KG1 (cell line): ENCODE measurements around the gene GPAT3.
A peak's percentile ranks its signal among the peaks of the same experiment; 100 is the strongest.
"Not testable (repeated sequence)": the region's sequence is repeated elsewhere in the genome, so short reads cannot be mapped to it uniquely, and the experiment has no call there.

Experiments
- DNase-seq: peaks from one replicate; lab custom pipeline; 2025; lab: John Stamatoyannopoulos, UW

The GPAT3 gene

DNA sequence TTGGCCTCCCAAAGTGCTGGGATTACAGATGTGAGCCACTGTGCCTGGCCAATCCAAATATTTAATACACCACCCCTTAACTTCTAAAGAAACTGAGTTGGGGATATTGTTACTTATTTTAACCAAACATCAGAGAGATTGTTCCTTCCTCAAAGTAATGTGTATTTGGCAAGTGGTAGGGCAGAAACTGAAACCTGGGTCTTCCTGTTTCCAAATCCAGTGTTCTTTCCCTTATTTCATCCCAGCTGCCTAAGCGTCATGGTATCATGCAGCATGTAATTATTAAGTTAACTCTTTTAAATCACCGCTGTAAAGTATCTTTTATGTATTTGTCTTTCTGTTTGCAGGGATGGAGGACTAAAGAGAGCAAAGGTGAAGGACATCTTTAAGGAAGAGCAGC lies 68.4 kb downstream of the GPAT3 start:
- DNase-seq: no peak

DNA sequence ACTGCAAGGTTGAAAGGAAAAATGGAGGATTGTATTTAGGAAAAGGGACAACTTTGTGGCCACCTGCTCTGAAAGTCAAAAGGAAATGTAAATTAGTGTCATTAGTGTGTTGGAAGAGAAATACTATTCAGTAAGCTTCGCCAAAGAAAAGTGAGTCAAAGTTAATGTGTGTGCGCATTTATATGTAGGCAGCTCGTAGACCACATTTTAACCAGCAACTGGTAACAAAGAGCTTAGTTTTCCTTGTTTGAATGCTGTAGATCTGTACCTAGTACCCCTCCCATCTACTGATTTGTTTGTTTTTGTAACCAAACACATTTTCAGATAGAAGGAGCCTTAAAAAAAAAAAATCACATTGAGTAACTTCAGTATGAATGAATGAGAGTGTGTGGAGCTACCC lies 69.3 kb downstream of the GPAT3 start:
- no peak for DNase-seq

DNA sequence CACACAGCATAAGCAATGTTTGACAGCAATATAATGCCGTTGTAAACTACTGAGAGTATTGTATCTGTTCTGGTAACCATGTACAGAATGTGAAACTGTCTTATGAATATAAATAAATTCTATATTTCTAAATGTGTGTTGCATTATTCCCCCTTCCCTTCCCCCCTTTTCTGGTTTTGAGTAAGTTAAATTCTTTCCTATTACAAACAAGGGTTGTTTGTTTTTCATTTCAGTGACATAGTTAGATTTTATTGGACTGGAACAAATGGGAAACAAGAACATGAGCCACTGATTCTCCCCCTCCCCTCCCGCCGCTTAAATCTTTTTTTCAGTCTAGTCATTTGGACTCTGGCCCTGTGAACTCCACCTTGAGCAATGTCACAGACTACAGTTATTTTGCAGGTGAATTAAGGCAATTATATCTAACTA lies 69.8 kb downstream of the GPAT3 start:
- no peak for DNase-seq

DNA sequence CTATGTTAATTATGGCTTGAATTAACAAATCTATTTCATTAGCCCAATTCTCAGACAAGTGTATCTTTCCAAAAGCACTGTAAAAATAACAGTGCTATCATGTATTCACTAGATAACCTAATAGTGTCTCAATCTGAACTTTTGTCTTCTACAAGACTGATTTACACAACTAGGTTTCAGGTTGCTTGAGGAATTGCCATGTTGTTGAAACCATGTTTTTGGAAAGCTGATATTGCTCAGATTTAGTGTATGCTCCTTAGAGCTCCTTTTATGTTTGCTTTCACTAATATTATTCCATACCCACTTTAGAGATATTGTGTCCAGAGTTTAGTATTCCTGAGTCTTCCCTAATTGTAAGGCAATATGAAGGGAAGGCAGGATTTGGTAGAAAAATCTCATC lies 70.6 kb downstream of the GPAT3 start:
- no peak for DNase-seq

DNA sequence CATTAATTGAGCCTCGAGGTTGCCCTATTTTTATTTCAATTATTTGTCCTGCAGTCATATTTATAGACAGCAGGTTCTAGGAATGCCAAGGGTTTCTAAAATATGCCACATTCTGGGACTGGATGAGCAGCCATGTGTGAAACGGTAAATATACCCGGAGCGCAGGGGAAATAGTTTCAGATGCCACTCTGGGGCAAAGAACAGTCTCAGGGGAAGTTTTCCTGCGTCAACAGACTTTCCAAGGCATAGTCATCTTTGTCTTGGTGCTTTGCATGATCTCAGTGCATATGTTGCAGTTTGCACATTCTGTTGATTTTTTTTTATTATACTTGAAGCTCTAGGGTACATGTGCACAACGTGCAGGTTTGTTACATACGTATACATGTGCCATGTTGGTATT lies 71.0 kb downstream of the GPAT3 start:
- no peak for DNase-seq

DNA sequence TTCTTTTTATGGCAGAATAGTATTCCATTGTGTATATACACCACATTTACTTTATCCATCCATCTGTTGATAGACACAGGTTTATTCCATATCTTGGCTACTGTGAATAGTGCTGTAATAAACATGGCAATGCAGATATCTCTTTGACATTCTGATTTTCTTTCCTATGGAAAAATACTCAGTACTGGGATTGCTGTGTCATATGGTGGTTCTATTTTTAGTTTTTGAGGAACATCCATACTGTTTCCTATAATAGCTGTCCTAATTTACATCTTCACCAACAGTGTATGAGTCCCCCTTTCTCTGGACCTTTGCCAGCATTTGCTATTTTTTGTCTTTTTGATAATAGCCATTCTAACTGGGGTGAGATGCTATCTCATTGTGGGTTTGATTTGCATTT lies 73.5 kb downstream of the GPAT3 start:
- DNase-seq: no peak

DNA sequence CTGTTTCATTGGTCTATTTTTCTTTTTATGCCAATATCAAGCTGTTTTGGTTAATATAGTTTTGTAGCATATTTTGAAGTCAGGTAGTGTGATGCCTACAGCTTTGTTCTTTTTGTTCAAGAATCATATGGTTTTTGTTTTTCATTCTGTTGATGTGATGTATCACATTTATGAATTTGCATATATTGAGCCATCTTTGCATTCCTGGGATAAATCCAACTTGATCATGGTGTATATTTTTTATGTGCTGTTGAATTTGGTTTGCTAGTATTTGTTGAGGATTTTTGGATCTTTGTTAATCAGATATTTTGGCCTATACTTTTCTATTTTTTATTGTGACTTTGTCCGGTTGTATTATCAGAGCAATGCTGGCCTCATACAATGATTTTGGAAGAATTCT lies 74.8 kb downstream of the GPAT3 start:
- no peak for DNase-seq

DNA sequence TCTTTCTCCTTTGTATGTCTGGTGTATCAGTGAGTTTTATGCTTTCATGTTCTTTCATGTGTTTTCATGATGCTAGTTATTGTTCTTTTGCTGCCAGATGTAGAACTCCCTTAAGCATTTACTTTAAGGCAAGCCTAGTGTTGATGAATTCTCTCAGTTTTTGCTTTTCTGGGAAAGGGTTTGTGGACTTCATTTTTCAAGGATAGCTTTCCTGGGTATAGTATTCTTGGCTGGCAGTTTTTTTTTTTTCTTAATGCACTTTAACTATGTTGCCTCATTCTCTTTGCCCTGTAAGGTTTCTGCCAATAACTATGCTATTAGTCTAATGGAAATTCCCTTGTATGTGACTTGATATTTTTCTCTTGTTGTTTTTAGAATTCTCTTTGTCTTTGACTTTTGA lies 77.1 kb downstream of the GPAT3 start:
- no peak for DNase-seq

DNA sequence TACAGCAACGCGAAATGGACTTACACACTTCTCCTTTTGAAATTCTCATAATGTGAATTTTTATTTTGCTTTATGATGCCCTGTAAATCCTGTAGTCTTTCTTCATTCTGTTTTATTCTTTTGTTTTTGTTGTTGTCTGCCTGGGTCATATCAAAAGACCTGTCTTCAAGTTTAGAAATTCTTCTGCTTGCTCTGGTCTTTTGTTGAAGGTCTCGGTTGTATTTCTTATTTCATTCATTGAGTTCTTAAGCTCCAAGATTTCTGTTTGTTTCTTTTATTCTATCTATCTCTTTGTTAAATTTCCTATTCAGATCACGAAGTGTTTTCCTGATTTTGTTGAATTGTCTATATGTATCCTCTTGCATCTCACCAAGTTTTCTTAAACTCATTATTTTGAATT lies 78.1 kb downstream of the GPAT3 start:
- DNase-seq: no peak

DNA sequence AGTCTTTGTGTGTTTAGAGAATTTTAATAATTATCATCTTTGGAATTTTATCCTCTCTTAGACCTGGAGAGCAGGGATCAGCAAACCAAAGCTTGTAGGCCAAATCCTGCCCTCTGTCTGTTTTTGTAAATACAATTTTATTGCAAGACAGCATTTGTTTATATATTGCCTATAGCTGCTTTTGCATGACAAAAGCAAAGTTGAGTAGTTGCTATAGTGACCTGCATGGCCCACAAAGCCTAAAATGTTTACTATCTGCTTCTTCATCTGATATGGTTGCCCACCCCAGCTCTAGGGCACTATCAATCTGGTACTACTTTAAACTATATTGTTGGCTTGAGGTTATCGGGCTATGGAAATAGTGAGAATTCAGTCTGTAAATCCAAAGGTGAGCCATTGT lies 80.3 kb downstream of the GPAT3 start:
- no peak for DNase-seq

DNA sequence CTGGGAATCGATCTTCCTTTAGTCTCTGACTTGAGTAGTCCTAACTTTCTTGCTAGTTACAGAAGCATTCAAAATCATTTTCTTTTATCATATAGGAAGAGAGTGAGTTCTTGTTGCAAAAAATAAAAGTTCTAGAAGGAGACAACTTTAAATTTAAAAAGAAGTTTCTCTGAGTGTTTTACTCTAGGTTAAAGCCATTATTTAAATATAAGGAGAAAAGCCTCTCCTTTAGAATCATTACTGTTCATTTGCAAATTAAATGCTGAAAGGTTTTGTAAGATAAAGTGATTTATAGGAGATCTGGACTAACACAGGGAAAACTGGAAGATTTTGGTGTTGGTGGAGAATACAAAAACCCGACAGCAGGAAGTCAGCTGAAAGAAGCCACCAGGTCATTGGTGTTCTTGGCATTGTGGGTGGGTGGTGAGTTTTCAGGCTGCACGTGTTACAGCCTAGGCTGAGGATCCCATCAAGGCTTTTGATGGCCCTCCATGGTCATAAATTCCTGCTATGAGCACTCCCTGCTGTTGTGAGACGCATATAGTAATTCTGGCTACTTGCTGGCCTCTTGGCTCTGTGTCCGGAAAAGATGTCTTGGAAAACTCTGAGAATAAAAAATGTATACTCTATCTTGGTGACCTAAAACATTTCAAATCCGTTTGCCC lies 81.6 kb downstream of the GPAT3 start:
- DNase-seq: no peak

DNA sequence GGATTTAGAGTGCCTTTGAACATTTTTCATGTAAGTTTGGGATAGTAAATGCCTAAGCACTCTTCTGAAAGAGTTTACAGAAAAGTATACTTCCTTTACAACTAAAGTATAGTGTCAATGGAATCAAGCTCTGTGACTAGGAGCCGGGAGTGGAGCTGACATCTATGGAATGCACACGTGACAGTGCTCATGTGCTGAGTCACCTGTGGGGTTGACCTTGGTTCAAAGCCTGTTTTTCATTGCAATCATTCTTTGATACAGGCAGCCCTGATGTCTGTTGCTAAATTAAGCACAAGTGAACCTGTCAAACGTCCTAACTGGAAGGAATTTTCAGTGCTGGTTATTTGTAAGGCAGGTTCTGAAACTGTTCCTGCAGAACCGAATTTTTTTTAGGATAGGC lies 82.5 kb downstream of the GPAT3 start:
- DNase-seq: no peak

DNA sequence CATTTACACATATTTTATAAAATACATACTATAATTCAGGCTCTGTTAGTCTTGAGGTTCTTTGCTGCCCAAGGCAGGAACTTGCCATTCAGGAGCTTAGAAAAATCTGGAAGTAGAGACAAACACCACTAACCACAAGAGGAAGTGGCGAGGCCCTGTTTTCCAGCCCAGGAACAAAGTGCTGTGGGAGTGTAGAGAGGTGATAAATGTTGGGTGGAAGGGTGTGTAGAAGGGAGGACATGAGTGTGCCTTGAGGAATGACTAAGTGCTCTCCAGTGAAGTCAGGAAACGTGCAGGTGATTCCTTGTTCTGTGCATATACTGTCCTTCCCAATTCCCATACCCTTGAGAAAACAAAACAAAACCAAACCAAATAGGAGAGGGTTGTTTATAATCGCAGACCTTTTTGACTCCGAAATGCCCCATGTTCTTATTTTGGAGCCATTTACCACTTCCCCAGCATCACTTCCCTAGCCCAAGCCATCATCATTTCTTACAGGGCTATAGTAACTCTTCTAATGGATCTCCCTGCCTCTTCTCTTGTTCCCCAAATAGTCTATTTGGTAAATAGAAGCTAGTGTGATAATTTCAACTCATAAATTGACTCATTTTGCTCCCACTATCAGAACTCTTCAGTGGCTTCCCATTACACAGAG lies 83.2 kb downstream of the GPAT3 start:
- DNase-seq: no peak

DNA sequence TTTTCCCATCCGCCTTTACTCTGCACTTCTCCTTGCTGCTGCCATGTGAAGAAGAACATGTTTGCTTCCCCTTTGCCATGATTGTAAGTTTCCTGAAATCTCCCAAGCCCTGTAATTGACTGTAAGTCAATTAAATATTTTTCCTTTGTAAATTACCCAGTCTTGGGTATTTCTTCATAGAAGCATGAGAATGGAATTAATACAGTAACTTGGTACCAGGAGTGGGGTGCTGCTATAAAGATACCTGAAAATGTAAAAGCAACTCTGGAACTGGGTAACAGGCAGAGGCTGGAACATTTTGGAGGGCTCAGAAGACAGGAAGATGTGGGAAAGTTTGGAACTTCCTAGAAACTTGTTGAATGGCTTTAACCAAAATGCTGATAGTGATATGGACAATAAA lies 86.2 kb downstream of the GPAT3 start:
- not testable (repeated sequence) for DNase-seq

DNA sequence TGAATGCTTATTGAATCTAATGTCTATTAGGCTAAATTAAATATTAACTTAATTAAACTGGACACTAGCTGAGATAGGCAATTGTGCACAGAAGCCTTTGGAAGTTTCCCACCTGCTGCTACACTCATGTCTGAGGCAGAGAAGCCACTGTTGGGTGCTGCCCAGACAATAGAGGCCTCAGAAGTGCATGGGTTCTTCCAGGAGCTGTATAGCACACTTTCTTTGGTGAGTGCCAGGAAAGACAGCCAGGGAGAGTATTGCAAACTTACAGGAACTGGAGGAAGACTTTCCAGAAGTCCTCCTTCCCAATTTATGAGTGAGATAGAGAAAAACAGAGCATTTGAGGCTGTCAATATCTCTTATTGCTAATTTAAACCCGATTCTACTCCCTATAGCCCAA lies 89.9 kb downstream of the GPAT3 start:
- no peak for DNase-seq

DNA sequence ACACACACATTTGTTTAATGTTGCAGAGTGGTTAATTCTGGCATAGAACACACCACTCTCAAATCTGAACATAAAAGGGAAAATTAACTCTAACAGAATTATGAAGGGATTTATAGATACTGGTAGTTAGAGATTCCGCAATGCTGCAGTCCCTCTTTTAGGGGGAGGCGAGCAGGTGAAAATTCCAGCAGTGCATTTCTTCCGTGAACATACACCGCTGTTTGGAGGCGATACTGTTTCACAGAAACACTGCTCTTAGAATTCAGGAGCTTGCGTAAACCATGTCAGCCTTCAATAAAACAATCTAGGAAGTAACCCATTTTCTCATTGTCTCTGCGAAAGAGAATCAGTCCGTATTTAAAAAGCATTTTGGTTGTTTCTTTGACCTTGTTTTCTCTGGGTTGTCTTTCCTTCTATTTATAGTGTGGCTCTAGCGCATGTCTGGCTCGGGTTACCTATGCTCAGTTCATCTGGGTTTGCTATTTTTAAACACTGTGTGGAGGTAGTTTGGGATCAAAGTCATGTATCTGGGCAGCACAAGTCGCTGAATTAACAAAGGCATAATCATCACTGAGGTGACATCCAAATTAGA lies 90.4 kb downstream of the GPAT3 start:
- DNase-seq: no peak

DNA sequence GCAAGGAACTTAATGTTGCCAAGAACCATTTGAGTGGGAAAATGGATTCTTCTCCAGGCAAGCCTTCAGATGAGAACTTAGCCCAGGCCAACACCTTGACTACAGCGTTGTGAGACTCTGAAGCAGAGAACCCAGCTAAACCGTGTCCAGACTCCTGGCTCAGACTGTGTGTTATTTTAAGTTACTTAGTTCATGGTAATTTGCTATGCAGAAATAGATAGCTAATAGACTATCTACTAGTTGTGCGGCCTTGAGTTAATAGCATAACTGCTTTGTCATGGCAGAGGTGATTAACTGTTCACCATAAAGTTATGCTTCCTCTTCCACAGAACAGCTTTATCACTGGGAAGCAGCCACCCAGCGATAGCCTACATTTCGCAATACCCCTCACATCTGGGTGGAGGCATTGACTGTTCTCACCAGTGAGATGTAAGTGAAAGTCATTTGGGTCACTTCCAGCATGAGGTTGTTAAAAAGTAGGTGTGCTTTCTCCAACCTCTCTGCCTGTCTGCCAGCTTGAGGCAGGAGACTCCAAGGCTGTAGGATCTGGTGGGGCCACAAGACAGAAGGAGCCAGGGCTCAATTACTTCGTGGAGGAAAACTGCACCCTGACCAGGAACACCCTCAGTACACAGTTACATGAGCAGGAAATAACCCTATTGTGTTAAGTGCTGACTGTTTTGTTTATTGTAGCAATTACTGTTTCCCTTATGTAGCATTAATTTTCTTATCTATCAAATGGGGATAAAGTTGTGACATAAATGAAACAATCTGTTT lies 94.2 kb downstream of the GPAT3 start:
- DNase-seq: no peak

DNA sequence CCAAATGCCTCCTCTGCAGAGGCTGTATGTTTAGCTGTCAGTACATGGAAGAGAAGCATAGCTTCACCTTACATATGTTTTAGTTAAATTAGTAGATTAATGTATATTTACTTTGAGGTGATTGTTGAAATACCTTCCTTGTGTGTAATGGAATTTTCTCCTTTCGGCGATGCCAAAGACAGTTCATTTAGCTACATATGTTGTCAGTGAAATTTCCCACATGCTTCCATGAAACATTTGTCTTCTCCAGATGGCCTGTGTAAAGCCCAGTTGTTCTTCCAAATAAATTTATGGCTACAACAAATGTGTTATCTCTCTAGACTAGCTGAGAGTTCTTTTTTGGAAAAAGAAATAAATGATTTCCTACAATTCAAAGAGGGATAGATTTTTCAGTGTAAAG lies 95.2 kb downstream of the GPAT3 start:
- no peak for DNase-seq

DNA sequence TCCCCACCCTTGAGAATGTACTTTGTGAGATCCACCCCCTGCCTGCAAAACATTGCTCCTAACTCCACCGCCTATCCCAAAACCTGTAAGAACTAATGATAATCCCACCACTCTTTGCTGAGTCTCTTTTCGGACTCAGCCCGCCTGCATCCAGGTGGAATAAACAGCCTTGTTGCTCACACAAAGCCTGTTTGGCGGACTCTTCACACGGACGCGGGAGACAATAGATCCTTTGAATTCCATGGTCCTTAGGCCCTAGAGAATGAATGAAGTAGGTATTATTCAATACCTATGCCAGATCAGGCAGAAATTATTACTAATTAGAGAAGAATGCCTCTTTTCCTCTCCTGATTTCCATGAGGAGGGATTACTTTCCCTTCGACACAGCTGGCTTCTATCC lies 101.0 kb downstream of the GPAT3 start:
- no peak for DNase-seq

DNA sequence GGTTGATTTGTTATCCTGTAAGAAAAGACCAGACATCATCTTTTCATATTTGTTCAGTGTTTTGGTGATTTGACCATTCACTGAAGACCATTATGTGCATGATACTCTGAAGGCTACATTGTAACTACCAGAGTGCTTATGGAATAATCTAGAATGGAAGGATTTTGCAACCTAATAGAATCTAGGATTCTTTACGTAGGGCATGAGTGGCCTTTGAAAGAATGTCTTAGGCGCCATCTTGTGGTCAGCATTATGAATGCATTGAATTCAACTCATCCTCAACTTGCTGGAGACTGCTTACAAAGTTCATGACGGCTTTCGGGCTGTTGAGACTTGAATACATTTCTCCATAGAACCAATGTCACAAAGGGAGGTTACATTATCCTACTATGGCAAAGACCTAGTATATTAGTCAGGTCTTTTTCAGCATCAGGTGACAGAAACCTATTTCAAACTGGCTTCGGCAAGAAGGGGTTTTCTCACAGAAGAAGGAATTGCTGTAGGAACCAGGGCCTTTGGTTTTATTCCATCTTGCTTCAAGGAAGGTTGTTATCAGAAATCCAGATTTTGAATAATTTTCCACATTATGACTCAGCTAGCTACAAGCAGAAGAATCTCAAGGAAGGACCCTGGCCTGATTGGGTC lies 104.1 kb downstream of the GPAT3 start:
- DNase-seq: peak; percentile 49

DNA sequence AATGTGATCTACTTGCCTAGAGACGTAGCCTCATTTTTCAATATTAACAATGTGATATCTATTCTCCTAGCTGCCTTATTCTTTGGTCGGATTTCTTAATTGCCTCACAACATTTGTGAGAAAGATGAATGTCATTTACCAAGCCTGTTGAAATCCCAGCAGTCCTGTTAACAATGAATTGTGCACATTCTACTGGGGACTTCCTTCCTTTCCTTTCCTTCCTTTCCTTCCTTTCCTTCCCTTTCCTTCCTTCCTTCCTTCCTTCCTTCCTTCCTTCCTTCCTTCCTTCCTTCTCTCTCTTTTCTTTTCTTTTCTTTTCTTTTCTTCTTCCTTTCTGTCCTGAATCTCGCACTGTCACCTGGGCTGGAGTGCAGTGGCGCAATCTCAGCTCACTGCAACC lies 107.1 kb downstream of the GPAT3 start:
- DNase-seq: no peak
